WERI-Rb-1 (cell line): ENCODE data around the gene ATP8B4.

Source experiments
- DNase-seq: peaks from one replicate; pipeline ENCODE4 v3.0.0-alpha.2; 2020
- H3K27ac ChIP-seq: fragments of 250-450 bp; sonication (Bioruptor Pico); 2 replicates; pipeline ENCODE4 v1.5.1; 2020; ENCODE audit warnings: mild to moderate bottlenecking, moderate library complexity
- H3K27me3 ChIP-seq: fragments of 250-450 bp; sonication (Bioruptor Pico); 2 replicates; pipeline ENCODE4 v1.5.1; 2021; ENCODE audit warnings: mild to moderate bottlenecking, low read depth, moderate library complexity; ENCODE audit not compliant: insufficient read depth, severe bottlenecking
- H3K36me3 ChIP-seq: fragments of 250-450 bp; sonication (Bioruptor Pico); 2 replicates; pipeline ENCODE4 v1.5.1; 2020; ENCODE audit warnings: mild to moderate bottlenecking, moderate library complexity
- H3K4me3 ChIP-seq: 2 replicates; pipeline ENCODE4 v1.5.1; 2011; ENCODE audit warnings: low read depth, mild to moderate bottlenecking, control low read depth, low read length
- H3K9me3 ChIP-seq: fragments of 250-450 bp; sonication (Bioruptor Pico); 2 replicates; pipeline ENCODE4 v1.5.1; 2021; ENCODE audit warnings: mild to moderate bottlenecking, moderate library complexity; ENCODE audit not compliant: severe bottlenecking
- TF ChIP-seq, protein P1 (sequence below): IDR thresholded peaks from 2 replicates; pipeline ENCODE4 v1.5.1; 2011; ENCODE audit warnings: low read depth, mild to moderate bottlenecking, control low read depth, inconsistent platforms, low read length

ATP8B4 gene

DNA sequence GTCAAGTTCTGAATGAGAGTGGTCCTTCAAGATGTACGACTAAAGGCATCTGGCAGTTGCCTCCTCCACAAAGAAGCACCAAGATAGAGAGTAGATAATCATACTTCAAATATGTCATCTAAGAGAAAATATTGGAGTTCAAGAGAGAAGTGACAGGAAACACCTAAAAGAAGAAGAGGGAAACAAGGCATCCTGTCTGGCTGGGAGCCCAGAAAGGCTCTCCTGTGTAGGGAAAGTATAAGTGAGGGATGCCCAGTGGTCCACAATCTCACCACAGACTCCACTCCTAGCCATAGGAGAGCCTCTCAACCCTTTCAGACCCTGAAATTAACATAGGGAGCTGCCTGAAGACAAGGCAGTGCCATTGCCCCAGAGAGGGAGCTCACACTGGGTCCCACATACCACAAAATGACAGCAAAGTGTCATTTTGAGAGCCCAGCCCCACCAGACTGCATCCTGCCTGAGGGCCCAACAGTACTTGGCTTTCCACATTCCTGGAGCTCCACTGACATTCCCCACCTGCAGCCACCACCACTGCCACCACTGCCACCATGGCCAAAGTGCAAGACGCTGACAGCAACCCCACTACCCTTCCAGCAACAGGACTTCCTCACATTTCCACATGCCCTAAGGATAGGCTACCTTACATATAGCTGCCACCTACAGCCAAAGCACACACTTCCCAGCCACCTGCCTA, 210.6 kb downstream of the ATP8B4 start:
- Histone ChIP-seq H3K36me3 (no peaks in the 10 kb centered on the region), H3K27me3 (no peaks in the 10 kb centered on the region), H3K27ac (no peak overlapping the region), H3K9me3 (no peaks in the 10 kb centered on the region), H3K4me3 (no peak overlapping the region)
- TF ChIP-seq, protein P1, sequence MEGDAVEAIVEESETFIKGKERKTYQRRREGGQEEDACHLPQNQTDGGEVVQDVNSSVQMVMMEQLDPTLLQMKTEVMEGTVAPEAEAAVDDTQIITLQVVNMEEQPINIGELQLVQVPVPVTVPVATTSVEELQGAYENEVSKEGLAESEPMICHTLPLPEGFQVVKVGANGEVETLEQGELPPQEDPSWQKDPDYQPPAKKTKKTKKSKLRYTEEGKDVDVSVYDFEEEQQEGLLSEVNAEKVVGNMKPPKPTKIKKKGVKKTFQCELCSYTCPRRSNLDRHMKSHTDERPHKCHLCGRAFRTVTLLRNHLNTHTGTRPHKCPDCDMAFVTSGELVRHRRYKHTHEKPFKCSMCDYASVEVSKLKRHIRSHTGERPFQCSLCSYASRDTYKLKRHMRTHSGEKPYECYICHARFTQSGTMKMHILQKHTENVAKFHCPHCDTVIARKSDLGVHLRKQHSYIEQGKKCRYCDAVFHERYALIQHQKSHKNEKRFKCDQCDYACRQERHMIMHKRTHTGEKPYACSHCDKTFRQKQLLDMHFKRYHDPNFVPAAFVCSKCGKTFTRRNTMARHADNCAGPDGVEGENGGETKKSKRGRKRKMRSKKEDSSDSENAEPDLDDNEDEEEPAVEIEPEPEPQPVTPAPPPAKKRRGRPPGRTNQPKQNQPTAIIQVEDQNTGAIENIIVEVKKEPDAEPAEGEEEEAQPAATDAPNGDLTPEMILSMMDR = no peak
- DNase-seq = no peak

DNA sequence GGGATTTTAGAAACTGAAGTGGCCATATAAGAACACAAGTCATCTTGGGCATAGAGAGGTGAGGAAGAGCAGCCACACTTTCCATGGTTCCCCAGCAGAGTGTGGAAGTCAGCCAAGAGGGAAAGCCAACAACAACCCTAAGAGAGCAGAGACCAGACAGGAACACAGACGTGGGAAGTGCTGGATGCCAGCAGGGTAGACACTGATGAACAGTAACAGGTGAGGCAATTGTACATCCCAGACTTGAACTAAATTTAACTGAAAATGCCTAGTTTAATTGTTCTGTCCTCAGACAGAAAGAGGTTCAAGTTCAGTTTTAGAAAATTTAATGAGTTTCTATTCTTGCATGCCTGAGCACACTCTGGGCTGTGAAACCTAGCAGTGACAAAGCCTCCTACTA, 212.1 kb downstream of the ATP8B4 start:
- H3K4me3 ChIP-seq = no peak overlapping the region
- TF ChIP-seq, protein P1 = no peak
- H3K27ac ChIP-seq = no peak overlapping the region
- DNase-seq = no peak
- H3K27me3 ChIP-seq = no peaks in the 10 kb centered on the region
- H3K9me3 ChIP-seq = no peaks in the 10 kb centered on the region
- no peaks in the 10 kb centered on the region for H3K36me3 ChIP-seq

DNA sequence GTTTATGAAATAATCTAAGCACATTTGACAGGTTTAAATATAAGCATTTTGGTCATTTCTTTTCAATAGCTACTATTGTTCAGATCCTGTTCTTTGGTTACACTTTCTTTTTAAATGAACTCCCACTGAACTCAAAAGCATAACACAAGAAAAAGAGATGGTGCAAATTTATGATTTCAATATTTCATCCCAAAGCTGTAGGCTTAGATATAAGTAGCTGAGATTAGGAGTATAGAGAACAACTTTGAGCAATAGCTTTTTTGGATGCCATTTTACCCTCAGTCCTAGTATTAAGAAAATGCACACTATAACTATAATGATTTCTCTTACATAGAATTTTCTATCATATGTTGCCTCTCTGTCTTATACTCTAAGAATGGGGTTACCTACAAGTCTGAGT, 213.8 kb downstream of the ATP8B4 start:
- DNase-seq = no peak
- no peaks in the 10 kb centered on the region for H3K36me3 ChIP-seq
- no peaks in the 10 kb centered on the region for H3K9me3 ChIP-seq
- no peak overlapping the region for H3K27ac ChIP-seq
- no peak overlapping the region for H3K4me3 ChIP-seq
- TF ChIP-seq, protein P1 = no peak
- no peaks in the 10 kb centered on the region for H3K27me3 ChIP-seq

DNA sequence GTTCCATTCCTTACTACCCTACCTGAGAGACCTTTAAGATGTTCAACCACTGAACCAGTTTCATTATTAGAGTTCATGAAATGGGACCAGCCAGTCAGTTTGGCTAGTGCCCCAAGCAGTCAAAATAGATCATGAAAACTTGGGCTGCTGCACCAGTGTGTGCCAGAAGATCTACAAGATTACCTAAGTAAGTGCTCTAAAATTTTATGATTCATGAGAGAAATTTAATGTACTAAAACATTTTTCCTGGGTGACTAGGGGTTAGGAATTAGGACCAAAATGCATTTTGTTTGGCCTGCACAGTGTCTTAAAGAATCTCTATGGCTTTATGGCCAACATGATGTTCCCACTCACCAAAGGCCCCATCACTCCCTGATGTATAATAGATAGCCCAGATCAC, 214.7 kb downstream of the ATP8B4 start:
- Histone ChIP-seq H3K27ac (no peak overlapping the region), H3K36me3 (no peaks in the 10 kb centered on the region), H3K27me3 (no peaks in the 10 kb centered on the region), H3K4me3 (no peak overlapping the region), H3K9me3 (no peaks in the 10 kb centered on the region)
- TF ChIP-seq, protein P1 = no peak
- no peak for DNase-seq

DNA sequence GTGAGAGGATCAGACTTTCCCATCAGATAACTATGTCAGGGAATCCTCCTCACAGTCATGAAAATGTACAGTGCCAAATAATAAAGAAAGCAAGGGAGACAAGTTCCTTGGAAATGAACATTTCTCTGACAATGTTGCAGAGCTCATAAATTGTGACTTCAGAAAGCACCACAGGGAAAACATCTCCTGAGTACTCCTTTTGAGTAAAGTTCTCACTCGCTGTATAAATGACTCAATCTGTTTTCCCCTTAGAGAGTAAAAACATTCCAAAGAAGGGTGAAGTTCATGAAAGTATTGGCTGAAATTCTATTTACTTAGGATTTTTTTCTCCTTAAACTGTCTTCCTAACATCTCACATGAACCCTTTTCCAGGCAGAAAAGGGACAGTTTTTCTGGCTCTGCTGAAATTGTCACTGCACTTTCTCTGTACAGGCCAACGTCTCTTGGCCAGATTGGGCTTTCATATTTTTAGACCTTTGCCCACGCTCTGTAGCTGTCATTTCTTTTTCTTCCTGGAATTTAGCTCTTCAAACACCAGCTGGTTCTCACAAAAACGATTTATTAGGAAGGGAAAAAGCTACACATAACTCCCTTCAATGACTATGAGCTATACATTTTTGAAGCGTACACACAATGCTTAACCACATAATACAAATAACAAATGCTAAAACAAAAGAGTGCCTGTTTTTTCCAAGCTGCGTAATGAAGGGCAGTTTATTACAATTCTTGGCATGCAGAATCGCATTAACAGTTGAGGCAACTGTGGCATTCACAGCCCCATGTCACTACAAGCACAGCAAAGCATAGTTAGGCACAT, 216.1 kb downstream of the ATP8B4 start:
- Histone ChIP-seq H3K27me3 (no peaks in the 10 kb centered on the region), H3K27ac (no peak overlapping the region), H3K9me3 (no peaks in the 10 kb centered on the region), H3K36me3 (no peaks in the 10 kb centered on the region), H3K4me3 (no peak overlapping the region)
- DNase-seq = no peak
- TF ChIP-seq, protein P1 = no peak
